Body of pancreas (tissue), 4 donors: Measurements from ENCODE around the gene TSPOAP1.

ENCODE experiments used
- CTCF ChIP-seq, 7 experiments: fragments of 450-650 bp in 4 of 7; fragments of 200-600 bp in 3 of 7; sonication (generic) in 3 of 7; IDR thresholded peaks; one replicate each; pipeline ENCODE4 v1.5.1; 2016 to 2019; ENCODE audit warnings: antibody characterized with exemption in 7 of 7
- POLR2A ChIP-seq, 3 donors: fragments of 450-650 bp; IDR thresholded peaks; one replicate each; pipeline ENCODE4 v1.6.1; 2016; ENCODE audit warnings: antibody characterized with exemption in 3 of 3, mild to moderate bottlenecking in 2 of 3

GRCh38 chr17:58308985-58309917 is 19.3 kb downstream of the TSPOAP1 start:
- TF ChIP-seq CTCF (IDR thresholded peaks at IDR 0.05) = no peak
- no peak for TF ChIP-seq POLR2A (IDR thresholded peaks at IDR 0.05)
